Psoas muscle (tissue), 8 donors: ENCODE measurements around the gene SGSM2. TPM values are rescaled to one million over a fixed set of nuclear protein-coding genes. Genes with fewer than 3 reads are reported as not detected.

Source experiments
- ATAC-seq, 4 donors: fragments of 200-7000 bp; cut with Tn5 transposase; one replicate each; pipeline ENCODE4 v1.9.1; 2020; ENCODE audit warnings: moderate library complexity in 3 of 4, mild to moderate bottlenecking in 2 of 4
- DNase-seq, 2 donors: peaks; one replicate each; pipeline ENCODE4 v3.0.0-alpha.2; 2020
- H3K27ac ChIP-seq: fragments of 200-600 bp; one replicate; pipeline ENCODE4 v1.8.0; 2022
- H3K27me3 ChIP-seq, 3 donors: fragments of 200-600 bp in 1 of 3; one replicate each; pipeline versions ENCODE4 v1.6.1 to v1.8.0; 2013 to 2022; ENCODE audit warnings: low read length in 2 of 3, mild to moderate bottlenecking in 2 of 3, moderate library complexity in 1 of 3; ENCODE audit not compliant: insufficient read depth in 3 of 3
- H3K36me3 ChIP-seq, 2 donors: fragments of 200-600 bp in 1 of 2; one replicate each; pipeline versions ENCODE4 v1.6.1 to v1.8.0; 2013 to 2022; ENCODE audit warnings: low read depth in 1 of 2, mild to moderate bottlenecking in 1 of 2, moderate library complexity in 1 of 2; ENCODE audit not compliant: insufficient read depth in 1 of 2
- H3K4me1 ChIP-seq: fragments of 200-600 bp; one replicate; pipeline ENCODE4 v1.8.0; 2022
- H3K4me3 ChIP-seq: fragments of 200-600 bp; one replicate; pipeline ENCODE4 v1.8.0; 2022; ENCODE audit warnings: mild to moderate bottlenecking
- H3K9me3 ChIP-seq: fragments of 200-600 bp; one replicate; pipeline ENCODE4 v1.8.0; 2022
- WGBS, 3 donors: extraction: QIAGEN DNeasy Blood & Tissue Kit; methylation state at CpG; one replicate each; pipeline versions ENCODE4 v1.1.6 to v1.1.7; 2013; 5-methylcytosine and 5-hydroxymethylcytosine counted together
- intact Hi-C, 2 donors: fragments of 100-400 bp; cut with DNase I; formaldehyde crosslinking; loops; one replicate each; pipeline versions ENCODE4 v1.11.0 to v1.14.2; 2022
- polyA plus RNA-seq, 3 donors: library from polyadenylated mRNA; stranded (reverse); fragments of 200-250 nt; gene quantifications; one replicate each; pipeline ENCODE4 v1.2.3, GENCODE V29; 2013
- total RNA-seq, 4 donors: library from RNA; stranded (reverse); fragmentation: NEBNext Ultra II Directional in 2 of 4; extraction: Animal tissue kit (Norgen Biotek cat#: 25700) in 2 of 4; gene quantifications; one replicate each; pipeline versions ENCODE4 v1.2.1 to v1.2.4, GENCODE V29; 2021 to 2023
- TF ChIP-seq, protein P1 (sequence below): fragments of 200-600 bp; IDR thresholded peaks from one replicate; pipeline ENCODE4 v1.8.0; 2022; ENCODE audit warnings: antibody characterized with exemption
- donor health status: healthy with polysubstance abuse.
- donor health status: DM: no; HTN: no; CAD: no; lungs with moderate emphysema.
- donor health status: Bipolar disorder and iron deficiency.
- donor health status: healthy.
- donor health status: DM: yes; HTN: yes; CAD: no.
- donor health status: DM: no; HTN: no; CAD: no.
- donor health status: DM: no; HTN: no; CAD: no.
- donor health status: DM: yes; HTN: yes; CAD: no.

Gene SGSM2
- total and polyA plus RNA-seq, 7 donors, result 9.6 to 25.6 (median 13.5) TPM

DNA sequence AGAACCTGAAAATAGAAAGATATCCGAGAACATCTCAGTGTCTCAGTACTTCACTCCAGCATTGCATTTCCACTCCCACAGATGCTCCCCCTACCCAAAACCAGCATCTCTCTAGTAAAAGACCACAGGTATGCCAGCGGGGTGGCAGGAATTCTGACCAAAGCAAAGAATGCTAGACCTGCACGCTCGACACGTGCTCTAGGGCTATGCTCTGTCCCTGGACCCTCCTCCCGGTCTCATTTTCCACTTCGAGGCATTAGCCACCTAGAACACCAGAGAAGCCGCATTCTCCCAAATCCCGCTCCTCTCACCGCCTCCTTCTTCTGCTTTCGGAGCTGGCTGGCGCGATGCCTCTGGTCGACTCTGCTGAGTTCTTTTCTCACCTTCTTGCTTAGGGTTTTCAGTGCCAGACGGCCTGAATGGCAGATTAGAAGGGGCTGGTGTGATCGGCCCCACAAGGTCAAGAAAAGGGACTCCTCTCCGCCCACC is 1.5 kb upstream of the SGSM2 start:
- Histone ChIP-seq H3K4me3 (peak overlapping the region; percentile 79), H3K36me3 (peaks cover 19 to 47% of the 10 kb centered on the region in 2 donors), H3K27ac (peak overlapping the region; percentile 85), H3K27me3 (no peaks in the 10 kb centered on the region), H3K4me1 (peaks cover 10% of the 10 kb centered on the region), H3K9me3 (no peaks in the 10 kb centered on the region)
- ATAC-seq (peak in 1 of 4 donors; percentile 0), DNase-seq (no peak)
- WGBS, 3 donors, result 1 to 3% (median 2%) methylated on average over 17 of the region's 17 CpGs
- intact Hi-C loops, result loop anchor here in 1 of 2 donors (2.0 kb wide), 1 partner anchor 33 kb away; the partner anchor contains the start of genes SMG6 and SRR
- TF ChIP-seq, protein P1, sequence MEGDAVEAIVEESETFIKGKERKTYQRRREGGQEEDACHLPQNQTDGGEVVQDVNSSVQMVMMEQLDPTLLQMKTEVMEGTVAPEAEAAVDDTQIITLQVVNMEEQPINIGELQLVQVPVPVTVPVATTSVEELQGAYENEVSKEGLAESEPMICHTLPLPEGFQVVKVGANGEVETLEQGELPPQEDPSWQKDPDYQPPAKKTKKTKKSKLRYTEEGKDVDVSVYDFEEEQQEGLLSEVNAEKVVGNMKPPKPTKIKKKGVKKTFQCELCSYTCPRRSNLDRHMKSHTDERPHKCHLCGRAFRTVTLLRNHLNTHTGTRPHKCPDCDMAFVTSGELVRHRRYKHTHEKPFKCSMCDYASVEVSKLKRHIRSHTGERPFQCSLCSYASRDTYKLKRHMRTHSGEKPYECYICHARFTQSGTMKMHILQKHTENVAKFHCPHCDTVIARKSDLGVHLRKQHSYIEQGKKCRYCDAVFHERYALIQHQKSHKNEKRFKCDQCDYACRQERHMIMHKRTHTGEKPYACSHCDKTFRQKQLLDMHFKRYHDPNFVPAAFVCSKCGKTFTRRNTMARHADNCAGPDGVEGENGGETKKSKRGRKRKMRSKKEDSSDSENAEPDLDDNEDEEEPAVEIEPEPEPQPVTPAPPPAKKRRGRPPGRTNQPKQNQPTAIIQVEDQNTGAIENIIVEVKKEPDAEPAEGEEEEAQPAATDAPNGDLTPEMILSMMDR, result no peak

DNA sequence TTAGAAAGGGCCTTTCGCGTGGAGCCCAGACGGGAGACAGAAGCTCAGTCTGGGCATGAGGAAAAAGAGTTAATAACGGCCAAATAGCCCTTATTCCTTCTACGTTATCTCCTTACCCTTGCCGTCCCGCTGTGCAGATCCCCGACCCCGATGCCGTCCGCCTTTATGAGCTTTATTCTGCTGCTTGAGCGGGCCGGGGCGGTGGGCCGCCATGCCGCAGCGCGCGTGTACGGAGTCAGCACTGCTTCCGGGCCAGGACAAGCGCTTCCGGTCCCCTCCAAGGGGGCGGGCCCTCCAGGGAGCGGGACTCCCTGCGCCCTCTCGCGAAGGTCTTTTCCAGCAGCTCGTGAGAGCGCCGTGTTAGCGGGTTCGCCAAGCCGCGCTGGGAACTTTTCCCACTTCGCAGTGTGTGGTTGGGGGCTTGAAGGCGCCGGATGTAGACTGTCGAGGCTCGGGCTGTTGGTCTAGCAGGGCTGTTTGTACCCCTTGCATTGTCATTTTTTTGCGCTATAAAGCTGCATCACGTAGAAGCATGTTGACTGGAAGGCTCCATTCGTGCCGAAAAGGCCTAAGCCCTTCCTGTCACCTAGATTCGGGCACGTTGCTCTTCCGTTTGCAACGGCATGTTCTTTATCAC is 968 bp upstream of the SGSM2 start, which contains the start of gene TSR1:
Gene TSR1 (minus strand): TSS at position 243 of the 637 bp plus-strand sequence. CDS start 30 bp downstream, at position 213.
- DNase-seq (peak; percentile 93 to 95), ATAC-seq (peak; percentile 93 to 96 (median 95))
- Histone ChIP-seq H3K4me1 (peaks cover 10% of the 10 kb centered on the region), H3K4me3 (peak within 1 kb of the TSS; percentile 79), H3K9me3 (no peaks in the 10 kb centered on the region), H3K36me3 (peaks cover 15 to 43% of the 10 kb centered on the region in 2 donors), H3K27ac (peak within 1 kb of the TSS; percentile 85), H3K27me3 (no peaks in the 10 kb centered on the region)
- TF ChIP-seq, protein P1, result no peak
- intact Hi-C loops, result loop anchor here in 1 of 2 donors (2.0 kb wide), 1 partner anchor 34 kb away; the partner anchor contains the start of genes SMG6 and SRR
- WGBS, 3 donors, result 0 to 1% (median 1%) methylated on average over 48 of the region's 48 CpGs

DNA sequence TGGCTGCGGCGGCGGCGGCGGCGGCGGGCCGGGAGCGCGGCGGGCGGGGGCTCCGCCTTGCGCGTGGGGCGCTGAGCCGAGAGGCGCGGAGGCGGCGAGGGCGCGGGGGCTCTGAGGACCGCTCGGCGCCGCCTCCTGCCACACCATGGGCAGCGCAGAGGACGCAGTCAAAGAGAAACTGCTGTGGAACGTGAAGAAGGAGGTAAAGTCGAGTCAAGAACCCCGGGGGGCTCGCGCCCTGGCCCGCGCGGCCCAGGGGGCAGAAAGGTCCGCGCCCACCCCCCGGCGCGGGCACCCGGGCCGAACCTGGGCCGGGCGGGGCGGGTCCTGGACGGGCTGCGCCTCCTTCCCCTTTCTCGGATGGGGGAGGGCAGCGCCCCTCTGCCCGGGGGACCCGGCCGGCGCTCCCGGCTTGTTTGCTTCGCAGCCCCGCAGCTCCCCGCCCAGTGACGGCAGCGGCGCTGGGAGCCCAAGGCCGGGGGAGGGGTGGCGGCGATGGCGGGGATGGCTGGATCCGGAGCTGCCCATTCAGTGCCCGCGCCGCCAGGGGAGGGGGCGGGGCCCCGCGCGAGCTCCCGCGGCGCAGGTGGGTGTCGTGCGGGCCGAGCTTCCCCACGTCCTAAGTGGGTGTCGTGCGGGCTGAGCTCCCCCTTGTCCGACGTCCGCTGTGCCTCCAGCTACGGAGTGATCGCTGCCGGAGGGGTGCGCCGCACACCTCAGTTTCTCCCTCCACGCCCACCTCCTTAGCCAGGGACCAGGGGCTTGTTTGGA is 428 bp downstream of the SGSM2 start:
- Histone ChIP-seq H3K27me3 (no peaks in the 10 kb centered on the region), H3K4me3 (peak overlapping the region; percentile 79), H3K27ac (peak overlapping the region; percentile 85), H3K9me3 (no peaks in the 10 kb centered on the region), H3K4me1 (peaks cover 10% of the 10 kb centered on the region), H3K36me3 (peaks cover 14 to 40% of the 10 kb centered on the region in 2 donors)
- ATAC-seq (peak; percentile 43 to 67 (median 62)), DNase-seq (peak; percentile 70 to 79)
- intact Hi-C loops, result loop anchor here in 1 of 2 donors (2.0 kb wide), 1 partner anchor 35 kb away; the partner anchor contains the start of genes SMG6 and SRR
- 2 to 3% (median 2%) methylated on average over 41 to 92 of the region's 92 CpGs for WGBS, 3 donors
- TF ChIP-seq, protein P1, result no peak

DNA sequence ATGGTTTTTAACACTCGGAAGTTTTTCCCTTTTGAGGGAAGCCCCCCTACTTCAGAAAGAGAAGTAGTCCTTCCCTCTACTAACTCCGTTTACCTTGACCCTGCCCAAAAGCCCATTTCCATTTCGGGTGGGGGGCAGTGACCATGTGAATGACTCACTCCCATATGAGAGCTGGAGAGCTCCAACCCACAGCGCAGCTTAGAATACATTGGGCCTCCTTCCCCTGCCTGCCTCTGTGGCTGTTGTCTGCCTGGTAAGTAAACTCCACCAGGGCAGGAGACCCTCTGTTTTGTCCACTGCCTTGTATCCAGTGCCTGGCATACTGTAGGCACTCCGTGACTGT is 985 bp downstream of the SGSM2 start:
- intact Hi-C loops, result no loop called here
- peaks cover 10% of the 10 kb centered on the region for H3K4me1 ChIP-seq

More for the DNA sequence above, 985 bp downstream of the SGSM2 start:
- H3K9me3 ChIP-seq, result no peaks in the 10 kb centered on the region
- 24 to 45% (median 25%) methylated on average over 5 of the region's 5 CpGs for WGBS, 3 donors
- ATAC-seq (no peak), DNase-seq (no peak)
- H3K27ac ChIP-seq, result peak overlapping the region; percentile 85
- TF ChIP-seq, protein P1, result no peak
- H3K27me3 ChIP-seq, result no peaks in the 10 kb centered on the region
- H3K4me3 ChIP-seq, result peak overlapping the region; percentile 79
- H3K36me3 ChIP-seq, result peaks cover 12 to 35% of the 10 kb centered on the region in 2 donors
